SK-N-MC (cell line): ENCODE data around the gene NDC1.

ENCODE experiments used
- EZH2 ChIP-seq: fragments of 200-600 bp; sonication (generic); IDR thresholded peaks from one replicate; pipeline ENCODE4 v1.6.1; 2017; ENCODE audit warnings: antibody characterized with exemption
- FOXP2 ChIP-seq: optimal IDR thresholded peaks from 2 replicates; pipeline ENCODE3; 2011; ENCODE audit warnings: mild to moderate bottlenecking, moderate library complexity; ENCODE audit not compliant: insufficient read depth; ENCODE audit errors: extremely low read length, control extremely low read depth
- POLR2AphosphoS5 ChIP-seq: IDR thresholded peaks from 2 replicates; pipeline ENCODE4 v1.6.1; 2012; ENCODE audit warnings: mild to moderate bottlenecking, low read depth, low read length, borderline replicate concordance

DNA sequence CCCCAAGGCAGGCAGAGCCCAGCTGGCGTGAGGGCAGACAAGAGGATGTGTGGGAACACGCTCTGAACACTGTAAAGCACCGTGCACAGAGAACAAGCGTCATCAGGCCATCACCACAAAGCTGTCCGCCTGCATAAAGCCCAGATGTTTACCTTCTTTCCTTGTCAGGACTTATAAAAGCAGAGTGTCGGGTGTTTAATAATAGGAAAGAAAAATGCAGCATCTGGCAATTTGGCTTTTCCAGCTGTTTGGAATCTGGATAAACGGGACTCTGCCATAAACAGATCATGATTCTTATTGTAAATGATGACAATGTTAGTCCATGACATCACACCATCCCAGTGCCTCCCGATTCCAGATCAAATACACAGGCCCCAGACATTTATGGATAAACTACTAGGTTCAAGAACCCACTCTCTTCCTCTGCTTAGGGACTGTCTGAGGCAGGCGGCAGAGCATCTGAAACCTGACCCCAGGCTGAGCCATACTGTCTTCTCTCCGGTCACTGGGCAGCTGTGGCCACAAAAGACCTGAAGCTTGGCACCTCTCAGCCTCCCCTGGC lies 103.4 kb downstream of the NDC1 start:
- no peak for TF ChIP-seq EZH2
- TF ChIP-seq POLR2AphosphoS5 = no peak
- no peak for TF ChIP-seq FOXP2
